ENCODE results near the gene UMAD1. TPM values are rescaled to one million over a fixed set of nuclear protein-coding genes. Genes with fewer than 3 reads are reported as not detected.

The UMAD1 gene
- total and polyA plus RNA-seq, 2 of the 4 experiments (the other 2 are of a cell fraction): 5.2 to 8.4 TPM

DNA sequence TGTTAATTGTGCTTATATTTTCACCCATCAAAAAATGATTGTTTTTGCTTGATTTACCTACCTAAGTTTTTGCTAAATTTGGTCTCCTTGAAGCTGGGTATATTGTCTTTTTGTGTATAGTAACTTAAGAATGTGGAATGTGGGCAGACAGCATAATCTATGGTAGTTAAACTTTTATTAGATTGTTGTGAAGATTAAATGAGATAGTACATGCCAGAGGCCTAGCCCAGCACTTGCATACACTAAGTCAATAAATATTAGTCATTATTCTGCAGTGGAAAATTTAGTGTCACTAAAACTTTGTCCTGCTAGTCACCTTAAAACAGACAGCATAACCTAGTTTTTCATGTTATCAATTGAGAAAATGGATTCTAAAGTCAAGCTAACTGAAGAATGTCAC is 97.1 kb downstream of the UMAD1 start:
- Histone ChIP-seq H3K79me1 (ENCODE audit: low read depth in 1 of 2, low read length in 2 of 2) (no peaks in the 10 kb centered on the region), H4K20me1 (ENCODE audit: insufficient read depth, low read length) (no peaks in the 10 kb centered on the region), H2BK5ac (ENCODE audit: low read depth, low read length, poor library complexity, severe bottlenecking) (no peak overlapping the region), H2AK5ac (ENCODE audit: low read depth, low read length) (no peak overlapping the region), H4K8ac (ENCODE audit: low read depth in 2 of 2, low read length in 2 of 2) (no peak overlapping the region), H3K27me3 (ENCODE audit: control insufficient read depth, insufficient read depth, low read length) (no peaks in the 10 kb centered on the region), H3K14ac (replicated peaks; ENCODE audit: low read depth, low read length) (no peak overlapping the region), H3K9me1 (ENCODE audit: insufficient read depth, low read length) (no peaks in the 10 kb centered on the region), H3K56ac (ENCODE audit: extremely low read depth, insufficient read depth, low read length) (no peak overlapping the region), H3K23ac (ENCODE audit: low read depth, low read length) (no peak overlapping the region), H2BK20ac (ENCODE audit: low read depth, low read length) (no peak overlapping the region), H3K27ac (ENCODE audit: insufficient read depth, low read length) (no peak overlapping the region), H3K18ac (ENCODE audit: low read depth, low read length) (no peak overlapping the region), H2AK9ac (replicated peaks; ENCODE audit: low read depth, low read length, poor library complexity) (no peak overlapping the region), H4K91ac (ENCODE audit: insufficient read depth, low read depth, low read length) (no peak overlapping the region), H4K5ac (ENCODE audit: low read depth, low read length) (no peak overlapping the region), H2AFZ (replicated peaks; ENCODE audit: low read length, poor library complexity) (no peak overlapping the region), H3K36me3 (ENCODE audit: control insufficient read depth, insufficient read depth, low read length) (no peaks in the 10 kb centered on the region), H3K9ac (ENCODE audit: low read depth, low read length) (no peak overlapping the region), H3K9me3 (ENCODE audit: control insufficient read depth, insufficient read depth, low read length) (no peaks in the 10 kb centered on the region), H2BK120ac (ENCODE audit: low read depth, low read length) (no peak overlapping the region), H3K4me2 (ENCODE audit: low read depth, low read length) (no peak overlapping the region), H3K4me1 (ENCODE audit: control insufficient read depth, insufficient read depth, low read length) (no peaks in the 10 kb centered on the region), H3K4me3 (ENCODE audit: insufficient read depth, low read depth, low read length) (no peak overlapping the region), H3K4ac (ENCODE audit: low read depth, low read length) (no peak overlapping the region), H2BK15ac (ENCODE audit: low read depth, low read length) (no peak overlapping the region)
- ChIA-PET CTCF (no interaction called here), POLR2A (ENCODE audit: unreplicated experiment) (no interaction called here)
- no TSS peak for BruUV-seq (replicated peaks)
- DNase-seq: no peak
- dilution Hi-C loops (cut with HindIII; ENCODE audit: low sequenced_read_pairs, unreplicated experiment) (no loop called here), in situ Hi-C loops (cut with MboI; ENCODE audit: low sequenced_read_pairs) (no loop called here), intact Hi-C loops (cut with micrococcal nuclease) (no loop called here)
- no peak for TF ChIP-seq MAFK (IDR thresholded peaks at IDR 0.05; ENCODE audit: low read depth, low read length)
- TF ChIP-seq, protein P1, sequence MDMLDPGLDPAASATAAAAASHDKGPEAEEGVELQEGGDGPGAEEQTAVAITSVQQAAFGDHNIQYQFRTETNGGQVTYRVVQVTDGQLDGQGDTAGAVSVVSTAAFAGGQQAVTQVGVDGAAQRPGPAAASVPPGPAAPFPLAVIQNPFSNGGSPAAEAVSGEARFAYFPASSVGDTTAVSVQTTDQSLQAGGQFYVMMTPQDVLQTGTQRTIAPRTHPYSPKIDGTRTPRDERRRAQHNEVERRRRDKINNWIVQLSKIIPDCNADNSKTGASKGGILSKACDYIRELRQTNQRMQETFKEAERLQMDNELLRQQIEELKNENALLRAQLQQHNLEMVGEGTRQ (IDR thresholded peaks at IDR 0.05; ENCODE audit: low read depth, low read length): no peak
- ATAC-seq (ENCODE audit: low read depth): no peak
